ENCODE data around the gene ROR1. TPM values are rescaled to one million over a fixed set of nuclear protein-coding genes. Genes with fewer than 3 reads are reported as not detected.

The ROR1 gene
- total and polyA plus RNA-seq, 2 donors (not counting 1 experiment from before 2014, with no cell fraction given) = 0.46 to 16.0 TPM

DNA sequence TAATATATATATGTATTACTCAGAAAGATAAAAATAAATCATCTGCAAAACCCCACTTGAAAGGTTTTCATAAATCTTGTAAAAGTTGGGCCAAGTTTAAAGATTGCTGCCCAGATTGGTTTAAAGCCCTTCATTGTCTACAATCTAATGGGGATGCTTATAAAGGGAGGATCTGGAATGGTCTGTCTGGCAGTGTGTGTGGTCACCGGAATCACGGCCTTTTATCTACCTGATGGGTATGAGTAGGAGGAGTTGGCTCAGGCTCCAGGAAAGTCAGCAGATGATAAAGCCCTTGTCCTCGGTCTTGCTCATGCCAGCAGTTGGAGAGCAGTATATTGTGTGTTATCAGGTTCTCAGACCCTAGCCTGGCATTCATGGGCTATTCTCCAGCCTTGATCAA lies 197.7 kb downstream of the ROR1 start:
- Histone ChIP-seq H3K4me3 (ENCODE audit: control extremely low read depth in 1 of 5, extremely low read depth in 1 of 5, insufficient read depth in 1 of 5, low read depth in 2 of 5, low read length in 4 of 5) (no peak overlapping the region), H3K36me3 (replicated peaks in 1 of 2; ENCODE audit: control extremely low read depth in 1 of 2, control insufficient read depth in 1 of 2, extremely low read depth in 1 of 2, insufficient read depth in 2 of 2, low read length in 1 of 2) (no peaks in the 10 kb centered on the region), H3K79me2 (ENCODE audit: control insufficient read depth, insufficient read depth, low read length) (no peaks in the 10 kb centered on the region), H4K20me1 (ENCODE audit: control insufficient read depth, insufficient read depth, low read length, poor library complexity, severe bottlenecking) (no peaks in the 10 kb centered on the region), H3K4me2 (replicated peaks; ENCODE audit: low read depth, low read length, poor library complexity, severe bottlenecking) (no peak overlapping the region), H3K9ac (ENCODE audit: low read length) (no peak overlapping the region), H2AFZ (ENCODE audit: insufficient read depth, low read depth, low read length, poor library complexity, severe bottlenecking) (no peak overlapping the region), H3K27ac (ENCODE audit: low read length in 2 of 2) (no peak overlapping the region), H3K27me3 (replicated peaks in 1 of 4; ENCODE audit: control extremely low read depth in 1 of 4, control insufficient read depth in 3 of 4, insufficient read depth in 4 of 4, low read length in 3 of 4) (no peaks in the 10 kb centered on the region), H3K9me3 (ENCODE audit: control extremely low read depth in 1 of 3, control insufficient read depth in 2 of 3, insufficient read depth in 1 of 3, low read length in 2 of 3) (peaks cover 0 to 3% (median 0%) of the 10 kb centered on the region in 3 donors), H3K4me1 (ENCODE audit: control insufficient read depth in 2 of 2, insufficient read depth in 2 of 2, low read length in 2 of 2) (no peaks in the 10 kb centered on the region)
- WGBS (ENCODE audit: insufficient coverage) = 100% methylated on average over 3 of the region's 3 CpGs
- CTCF ChIA-PET = no interaction called here
- no peaks in the 10 kb centered on the region for H3K4me1 Mint-ChIP-seq
- no peaks in the 10 kb centered on the region for H3K9me3 Mint-ChIP-seq (ENCODE audit: insufficient read depth)
- H3K4me3 Mint-ChIP-seq = no peak overlapping the region
- no peak overlapping the region for H3K27ac Mint-ChIP-seq
- POLR2A ChIA-PET = no interaction called here
- intact Hi-C loops (cut with micrococcal nuclease) = no loop called here
- TF ChIP-seq EZH2 (IDR thresholded peaks at IDR 0.05; ENCODE audit: borderline replicate concordance, insufficient read depth, low read depth, low read length, poor library complexity, severe bottlenecking) = no peak
- TF ChIP-seq, protein P1, sequence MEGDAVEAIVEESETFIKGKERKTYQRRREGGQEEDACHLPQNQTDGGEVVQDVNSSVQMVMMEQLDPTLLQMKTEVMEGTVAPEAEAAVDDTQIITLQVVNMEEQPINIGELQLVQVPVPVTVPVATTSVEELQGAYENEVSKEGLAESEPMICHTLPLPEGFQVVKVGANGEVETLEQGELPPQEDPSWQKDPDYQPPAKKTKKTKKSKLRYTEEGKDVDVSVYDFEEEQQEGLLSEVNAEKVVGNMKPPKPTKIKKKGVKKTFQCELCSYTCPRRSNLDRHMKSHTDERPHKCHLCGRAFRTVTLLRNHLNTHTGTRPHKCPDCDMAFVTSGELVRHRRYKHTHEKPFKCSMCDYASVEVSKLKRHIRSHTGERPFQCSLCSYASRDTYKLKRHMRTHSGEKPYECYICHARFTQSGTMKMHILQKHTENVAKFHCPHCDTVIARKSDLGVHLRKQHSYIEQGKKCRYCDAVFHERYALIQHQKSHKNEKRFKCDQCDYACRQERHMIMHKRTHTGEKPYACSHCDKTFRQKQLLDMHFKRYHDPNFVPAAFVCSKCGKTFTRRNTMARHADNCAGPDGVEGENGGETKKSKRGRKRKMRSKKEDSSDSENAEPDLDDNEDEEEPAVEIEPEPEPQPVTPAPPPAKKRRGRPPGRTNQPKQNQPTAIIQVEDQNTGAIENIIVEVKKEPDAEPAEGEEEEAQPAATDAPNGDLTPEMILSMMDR (IDR thresholded peaks at IDR 0.05) = no peak
- no peak for DNase-seq
- H3K27me3 Mint-ChIP-seq = peaks cover 15% of the 10 kb centered on the region
- no peak for ATAC-seq (ENCODE audit: low read depth)

DNA sequence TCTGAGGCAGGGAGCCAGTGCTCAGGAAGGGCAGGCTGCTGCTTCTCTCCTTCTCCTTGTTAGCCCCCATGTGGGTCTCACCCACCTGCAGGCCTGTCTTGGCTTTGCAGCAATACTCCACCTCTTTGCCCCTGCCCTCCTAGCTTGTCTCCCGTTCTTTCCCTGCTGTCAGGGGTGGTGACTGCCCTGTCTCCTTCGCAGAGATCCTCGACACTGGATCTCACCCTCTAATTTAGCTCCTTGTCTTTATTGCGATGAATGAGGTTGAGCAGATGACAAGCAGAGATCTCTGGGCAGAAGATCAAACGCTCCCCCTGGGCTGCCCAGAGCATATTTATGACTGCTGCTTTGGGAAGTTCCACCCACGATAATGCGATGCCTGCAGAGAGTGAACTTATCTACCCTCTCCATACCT lies 199.2 kb downstream of the ROR1 start:
- no peak overlapping the region for H2AFZ ChIP-seq (ENCODE audit: insufficient read depth, low read depth, low read length, poor library complexity, severe bottlenecking)
- no peaks in the 10 kb centered on the region for H3K27me3 ChIP-seq (replicated peaks in 1 of 4; ENCODE audit: control extremely low read depth in 1 of 4, control insufficient read depth in 3 of 4, insufficient read depth in 4 of 4, low read length in 3 of 4)
- ATAC-seq (ENCODE audit: low read depth) (no peak), DNase-seq (no peak)
- no peaks in the 10 kb centered on the region for H4K20me1 ChIP-seq (ENCODE audit: control insufficient read depth, insufficient read depth, low read length, poor library complexity, severe bottlenecking)
- no peaks in the 10 kb centered on the region for H3K9me3 Mint-ChIP-seq (ENCODE audit: insufficient read depth)
- H3K36me3 ChIP-seq (replicated peaks in 1 of 2; ENCODE audit: control extremely low read depth in 1 of 2, control insufficient read depth in 1 of 2, extremely low read depth in 1 of 2, insufficient read depth in 2 of 2, low read length in 1 of 2) = no peaks in the 10 kb centered on the region
- H3K4me2 ChIP-seq (replicated peaks; ENCODE audit: low read depth, low read length, poor library complexity, severe bottlenecking) = no peak overlapping the region
- ChIA-PET POLR2A (no interaction called here), CTCF (interaction anchor here (1.5 kb wide), 1 partner anchor 12 kb away, joined by 3 read pairs; no protein-coding TSS in a partner anchor)
- no peaks in the 10 kb centered on the region for H3K4me1 ChIP-seq (ENCODE audit: control insufficient read depth in 2 of 2, insufficient read depth in 2 of 2, low read length in 2 of 2)
- WGBS (ENCODE audit: insufficient coverage) = 93% methylated on average over 5 of the region's 7 CpGs
- no peaks in the 10 kb centered on the region for H3K79me2 ChIP-seq (ENCODE audit: control insufficient read depth, insufficient read depth, low read length)
- H3K27me3 Mint-ChIP-seq = peaks cover 15% of the 10 kb centered on the region
- H3K4me3 ChIP-seq (ENCODE audit: control extremely low read depth in 1 of 5, extremely low read depth in 1 of 5, insufficient read depth in 1 of 5, low read depth in 2 of 5, low read length in 4 of 5) = no peak overlapping the region
- H3K27ac ChIP-seq (ENCODE audit: low read length in 2 of 2) = no peak overlapping the region
- H3K27ac Mint-ChIP-seq = no peak overlapping the region
- TF ChIP-seq EZH2 (IDR thresholded peaks at IDR 0.05; ENCODE audit: borderline replicate concordance, insufficient read depth, low read depth, low read length, poor library complexity, severe bottlenecking) = no peak
- TF ChIP-seq, protein P1 (IDR thresholded peaks at IDR 0.05) = no peak
- H3K9ac ChIP-seq (ENCODE audit: low read length) = no peak overlapping the region
- peaks cover 0 to 3% (median 0%) of the 10 kb centered on the region in 3 donors for H3K9me3 ChIP-seq (ENCODE audit: control extremely low read depth in 1 of 3, control insufficient read depth in 2 of 3, insufficient read depth in 1 of 3, low read length in 2 of 3)
- H3K4me3 Mint-ChIP-seq = no peak overlapping the region
- intact Hi-C loops (cut with micrococcal nuclease) = no loop called here
- no peaks in the 10 kb centered on the region for H3K4me1 Mint-ChIP-seq
